Measurements from ENCODE around the gene SMIM24.

The SMIM24 gene

GRCh38 chr19:3519126-3519525, 38.8 kb upstream of the SMIM24 start:
- H3K4me3 ChIP-seq (replicated peaks; ENCODE audit: low read depth, low read length): no peak overlapping the region
- TF ChIP-seq CTCF (IDR thresholded peaks at IDR 0.05; ENCODE audit: low read length, missing control alignments): no peak
- no peak for DNase-seq (ENCODE audit: low read depth)

DNA sequence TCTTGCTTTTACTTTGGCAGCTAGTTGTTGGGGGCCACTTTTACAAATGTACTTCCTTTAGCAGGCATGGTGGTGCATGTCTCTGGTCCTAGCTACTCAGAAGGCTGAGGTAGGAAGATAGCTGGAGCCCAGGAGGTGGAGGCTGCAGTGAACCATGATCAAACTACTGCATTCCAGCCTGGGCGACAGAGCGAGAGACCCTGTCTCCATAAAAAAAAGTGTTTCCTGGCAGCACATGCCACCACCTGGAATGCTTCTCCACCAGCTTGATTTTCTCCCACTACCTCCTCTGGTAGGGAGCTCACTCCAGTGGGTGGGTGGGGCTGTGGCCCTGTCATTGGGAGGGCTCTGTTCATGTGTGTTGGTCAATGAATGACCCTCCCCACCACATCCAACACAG, 38.3 kb upstream of the SMIM24 start:
- H3K4me3 ChIP-seq (replicated peaks; ENCODE audit: low read depth, low read length): no peak overlapping the region
- no peak for DNase-seq (ENCODE audit: low read depth)
- no peak for TF ChIP-seq CTCF (IDR thresholded peaks at IDR 0.05; ENCODE audit: low read length, missing control alignments)

GRCh38 chr19:3518255-3518654, 37.9 kb upstream of the SMIM24 start:
- no peak overlapping the region for H3K4me3 ChIP-seq (replicated peaks; ENCODE audit: low read depth, low read length)
- DNase-seq (ENCODE audit: low read depth): no peak
- no peak for TF ChIP-seq CTCF (IDR thresholded peaks at IDR 0.05; ENCODE audit: low read length, missing control alignments)

GRCh38 chr19:3517638-3518037, 37.3 kb upstream of the SMIM24 start:
- no peak overlapping the region for H3K4me3 ChIP-seq (replicated peaks; ENCODE audit: low read depth, low read length)
- no peak for TF ChIP-seq CTCF (IDR thresholded peaks at IDR 0.05; ENCODE audit: low read length, missing control alignments)
- DNase-seq (ENCODE audit: low read depth): no peak

DNA sequence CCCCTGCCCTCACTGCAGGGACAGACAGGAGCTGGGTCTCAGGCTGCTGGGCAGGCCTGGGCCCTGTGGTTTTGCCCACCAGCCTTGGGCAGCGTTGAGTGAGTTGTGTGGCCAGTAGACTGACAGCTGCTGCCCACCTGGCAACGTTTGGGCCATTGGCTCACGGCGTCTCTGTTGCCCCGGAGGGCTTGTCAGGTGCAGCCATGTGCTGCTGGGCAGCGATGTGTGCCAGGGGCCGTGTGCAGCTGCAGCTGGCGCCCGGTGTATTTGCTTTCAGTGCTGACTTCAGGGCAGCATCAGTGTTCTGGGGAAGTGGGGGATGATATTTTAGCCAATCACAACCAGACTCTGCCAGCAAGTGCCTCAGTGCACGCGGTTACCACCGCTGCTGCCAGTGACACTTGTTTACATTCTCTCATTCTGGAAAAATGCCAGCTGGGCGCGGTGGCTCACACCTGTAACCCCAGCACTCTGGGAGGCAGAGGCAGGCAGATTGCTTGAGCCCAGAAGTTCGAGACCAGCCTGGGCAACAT, 36.4 kb upstream of the SMIM24 start:
- DNase-seq (ENCODE audit: low read depth): no peak
- H3K4me3 ChIP-seq (replicated peaks; ENCODE audit: low read depth, low read length): no peak overlapping the region
- no peak for TF ChIP-seq CTCF (IDR thresholded peaks at IDR 0.05; ENCODE audit: low read length, missing control alignments)

DNA sequence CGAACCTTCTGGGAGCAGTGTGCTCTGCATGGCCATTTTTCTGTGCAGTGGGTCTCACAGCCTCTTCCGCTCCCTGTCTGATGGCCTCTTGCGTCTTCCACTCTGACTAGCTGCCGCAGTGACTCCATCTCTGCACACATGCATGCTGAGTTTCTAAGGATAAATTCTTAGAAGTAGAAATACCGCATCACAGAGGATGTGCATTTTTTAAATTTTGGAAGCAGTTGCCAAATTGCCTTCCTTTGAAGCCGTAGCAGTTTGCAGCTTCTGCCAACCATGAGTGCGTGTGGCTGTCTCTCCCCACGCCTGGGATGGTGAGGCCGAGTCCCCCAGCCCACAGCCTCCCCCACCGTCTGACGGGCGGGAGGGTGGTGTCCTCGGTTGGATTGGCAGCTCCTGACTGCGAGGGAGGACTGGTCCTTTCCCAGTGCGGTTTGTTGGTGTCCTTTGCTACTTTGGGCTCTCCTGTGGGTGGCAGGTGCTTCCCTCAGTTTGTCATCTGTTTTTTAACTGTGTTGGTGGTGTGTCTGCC, 35.6 kb upstream of the SMIM24 start:
- H3K4me3 ChIP-seq (replicated peaks; ENCODE audit: low read depth, low read length): no peak overlapping the region
- TF ChIP-seq CTCF (IDR thresholded peaks at IDR 0.05; ENCODE audit: low read length, missing control alignments): no peak
- peak; percentile 22 for DNase-seq (ENCODE audit: low read depth)

DNA sequence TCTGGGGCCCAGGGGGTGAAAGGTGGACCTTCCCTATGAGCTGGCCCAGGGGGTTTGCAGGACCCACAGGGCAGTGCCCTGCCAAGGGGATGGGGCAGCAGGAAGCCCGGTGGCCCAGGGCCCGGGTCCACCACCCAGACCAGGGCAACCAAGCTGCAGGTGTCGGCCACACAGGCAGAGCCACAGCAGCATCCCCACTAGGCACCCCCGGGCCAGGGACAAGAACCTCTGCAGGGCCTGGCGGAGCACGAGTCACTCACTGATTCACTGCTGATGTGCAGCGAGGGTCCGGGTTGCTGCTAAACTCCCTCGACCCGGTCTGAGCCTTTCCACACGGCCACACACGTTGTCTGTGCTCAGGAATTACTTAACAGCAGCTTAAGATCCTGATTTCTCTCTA, 34.6 kb upstream of the SMIM24 start:
- no peak overlapping the region for H3K4me3 ChIP-seq (replicated peaks; ENCODE audit: low read depth, low read length)
- DNase-seq (ENCODE audit: low read depth): no peak
- TF ChIP-seq CTCF (IDR thresholded peaks at IDR 0.05; ENCODE audit: low read length, missing control alignments): no peak

Measured in fibroblast of pulmonary artery (primary cell).